CD14-positive monocyte (primary cell): ENCODE results near the gene DOK6. TPM values are rescaled to one million over a fixed set of nuclear protein-coding genes. Genes with fewer than 3 reads are reported as not detected.
"Not testable (repeated sequence)": the region's sequence is repeated elsewhere in the genome, so short reads cannot be mapped to it uniquely, and the experiment has no call there.

Experiments used
- DNase-seq, 3 donors: peaks; one replicate each; pipeline ENCODE4 v3.0.0-alpha.2; 2011 to 2022
- H2AFZ ChIP-seq: 2 replicates; pipeline ENCODE4 v1.6.0; 2012; ENCODE audit warnings: mild to moderate bottlenecking, low read depth, low read length, inconsistent platforms; ENCODE audit not compliant: insufficient read depth, poor library complexity, severe bottlenecking
- H3K27ac ChIP-seq, 2 donors: 1 replicate in 1 of 2; 2 replicates in 1 of 2; pipeline ENCODE4 v1.5.1; 2012 to 2013; ENCODE audit warnings: low read length in 2 of 2, control low read depth in 1 of 2, inconsistent platforms in 1 of 2, low read depth in 1 of 2, mild to moderate bottlenecking in 1 of 2
- H3K27me3 ChIP-seq, 2 donors: one replicate each; pipeline versions ENCODE4 v1.6.0 to v1.6.1; 2011 to 2013; ENCODE audit warnings: low read length in 2 of 2; ENCODE audit not compliant: control insufficient read depth in 2 of 2, insufficient read depth in 2 of 2
- H3K36me3 ChIP-seq, 2 donors: replicated peaks in 1 of 2; 1 replicate in 1 of 2; 2 replicates in 1 of 2; pipeline versions ENCODE4 v1.5.1 to v1.6.1; 2012 to 2013; ENCODE audit warnings: low read length in 2 of 2, control low read depth in 1 of 2, inconsistent platforms in 1 of 2, mild to moderate bottlenecking in 1 of 2; ENCODE audit not compliant: insufficient read depth in 2 of 2, control insufficient read depth in 1 of 2
- H3K4me1 ChIP-seq, 2 donors: 1 replicate in 1 of 2; 2 replicates in 1 of 2; pipeline versions ENCODE4 v1.5.1 to v1.6.1; 2012 to 2013; ENCODE audit warnings: low read length in 2 of 2, control low read depth in 1 of 2, inconsistent platforms in 1 of 2, mild to moderate bottlenecking in 1 of 2, moderate library complexity in 1 of 2; ENCODE audit not compliant: insufficient read depth in 2 of 2, control insufficient read depth in 1 of 2
- H3K4me2 ChIP-seq: replicated peaks from 2 replicates; pipeline ENCODE3; 2012; ENCODE audit warnings: low read length, moderate library complexity, mild to moderate bottlenecking; ENCODE audit not compliant: poor library complexity, severe bottlenecking; ENCODE audit errors: extremely low read depth
- H3K4me3 ChIP-seq, 3 experiments: fragments of 200-600 bp in 1 of 3; sonication (generic) in 1 of 3; replicated peaks in 1 of 3; 1 replicate in 2 of 3; 2 replicates in 1 of 3; pipeline ENCODE4 v1.5.1; 2011 to 2013; ENCODE audit warnings: low read length in 3 of 3, mild to moderate bottlenecking in 3 of 3, control low read depth in 2 of 3, low read depth in 2 of 3, inconsistent platforms in 1 of 3, moderate library complexity in 1 of 3
- H3K79me2 ChIP-seq: 2 replicates; pipeline ENCODE4 v1.6.0; 2012; ENCODE audit warnings: mild to moderate bottlenecking, control low read depth, inconsistent platforms, low read length, moderate library complexity; ENCODE audit not compliant: insufficient read depth
- H3K9ac ChIP-seq: 2 replicates; pipeline ENCODE4 v1.6.0; 2017; ENCODE audit warnings: low read length, mild to moderate bottlenecking; ENCODE audit not compliant: insufficient read depth, poor library complexity, severe bottlenecking
- H3K9me3 ChIP-seq, 2 donors: replicated peaks in 1 of 2; 1 replicate in 1 of 2; 2 replicates in 1 of 2; pipeline versions ENCODE4 v1.5.1 to v1.6.1; 2012 to 2013; ENCODE audit warnings: low read length in 2 of 2, control low read depth in 1 of 2; ENCODE audit not compliant: control insufficient read depth in 1 of 2, insufficient read depth in 1 of 2
- H4K20me1 ChIP-seq: 2 replicates; pipeline ENCODE4 v1.6.0; 2012; ENCODE audit warnings: mild to moderate bottlenecking, low read length, control low read depth, moderate library complexity; ENCODE audit not compliant: insufficient read depth
- H3K27ac Mint-ChIP-seq, 7 donors: one replicate each; pipeline ENCODE4 v1.8.0; 2020; ENCODE audit warnings: mild to moderate bottlenecking in 7 of 7, mixed read lengths in 7 of 7, moderate library complexity in 6 of 7, inconsistent platforms in 2 of 7
- H3K27me3 Mint-ChIP-seq, 3 donors: one replicate each; pipeline ENCODE4 v1.8.0; 2021 to 2022; ENCODE audit warnings: low read depth in 3 of 3, mild to moderate bottlenecking in 3 of 3, mixed read lengths in 3 of 3, moderate library complexity in 3 of 3, inconsistent platforms in 1 of 3
- H3K36me3 Mint-ChIP-seq, 2 donors: one replicate each; pipeline ENCODE4 v1.8.0; 2020; ENCODE audit warnings: mixed read lengths in 2 of 2, inconsistent platforms in 1 of 2, mild to moderate bottlenecking in 1 of 2
- H3K4me1 Mint-ChIP-seq: one replicate; pipeline ENCODE4 v1.8.0; 2020; ENCODE audit warnings: mild to moderate bottlenecking, mixed read lengths
- H3K4me3 Mint-ChIP-seq, 2 donors: one replicate each; pipeline ENCODE4 v1.8.0; 2020; ENCODE audit warnings: mild to moderate bottlenecking in 2 of 2, mixed read lengths in 2 of 2, moderate library complexity in 1 of 2
- H3K9me3 Mint-ChIP-seq, 7 donors: one replicate each; pipeline ENCODE4 v1.8.0; 2020 to 2022; ENCODE audit warnings: mixed read lengths in 7 of 7, mild to moderate bottlenecking in 6 of 7, moderate library complexity in 6 of 7, inconsistent platforms in 2 of 7
- WGBS: methylation state at CpG from one replicate; pipeline ENCODE4 v1.1.5; 2013; ENCODE audit warnings: missing lambda C conversion rate; ENCODE audit not compliant: insufficient coverage; 5-methylcytosine and 5-hydroxymethylcytosine counted together
- intact Hi-C, 2 donors: fragments of 100-400 bp; cut with micrococcal nuclease; formaldehyde crosslinking; loops; one replicate each; pipeline versions ENCODE4 v1.15.0 to v1.15.1; 2023
- polyA plus RNA-seq, 3 donors: library from polyadenylated mRNA; depleted of rRNA in 1 of 3; unstranded in 2 of 3; stranded (reverse) in 1 of 3; fragments of 300-500 nt in 2 of 3; fragments of >200 nt in 1 of 3; fragmentation: Illumina TruSeq in 2 of 3; gene quantifications; 1 replicate in 2 of 3; 2 replicates in 1 of 3; pipeline ENCODE4 v1.2.3, GENCODE V29; 2012 to 2021
- TF ChIP-seq, protein P1 (sequence below): fragments of 200-600 bp; IDR thresholded peaks from one replicate; pipeline ENCODE4 v1.8.0; 2022; ENCODE audit warnings: antibody characterized with exemption, mild to moderate bottlenecking

DOK6 gene
- polyA plus RNA-seq, 3 donors = not detected

GRCh38 chr18:69854455-69854854, 453.8 kb downstream of the DOK6 start:
- TF ChIP-seq, protein P1, sequence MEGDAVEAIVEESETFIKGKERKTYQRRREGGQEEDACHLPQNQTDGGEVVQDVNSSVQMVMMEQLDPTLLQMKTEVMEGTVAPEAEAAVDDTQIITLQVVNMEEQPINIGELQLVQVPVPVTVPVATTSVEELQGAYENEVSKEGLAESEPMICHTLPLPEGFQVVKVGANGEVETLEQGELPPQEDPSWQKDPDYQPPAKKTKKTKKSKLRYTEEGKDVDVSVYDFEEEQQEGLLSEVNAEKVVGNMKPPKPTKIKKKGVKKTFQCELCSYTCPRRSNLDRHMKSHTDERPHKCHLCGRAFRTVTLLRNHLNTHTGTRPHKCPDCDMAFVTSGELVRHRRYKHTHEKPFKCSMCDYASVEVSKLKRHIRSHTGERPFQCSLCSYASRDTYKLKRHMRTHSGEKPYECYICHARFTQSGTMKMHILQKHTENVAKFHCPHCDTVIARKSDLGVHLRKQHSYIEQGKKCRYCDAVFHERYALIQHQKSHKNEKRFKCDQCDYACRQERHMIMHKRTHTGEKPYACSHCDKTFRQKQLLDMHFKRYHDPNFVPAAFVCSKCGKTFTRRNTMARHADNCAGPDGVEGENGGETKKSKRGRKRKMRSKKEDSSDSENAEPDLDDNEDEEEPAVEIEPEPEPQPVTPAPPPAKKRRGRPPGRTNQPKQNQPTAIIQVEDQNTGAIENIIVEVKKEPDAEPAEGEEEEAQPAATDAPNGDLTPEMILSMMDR = no peak
- Mint-ChIP-seq H3K27me3 (peaks cover 0 to 3% (median 2%) of the 10 kb centered on the region in 3 donors), H3K4me3 (no peak overlapping the region), H3K27ac (no peak overlapping the region), H3K9me3 (peaks cover 0 to 9% (median 4%) of the 10 kb centered on the region in 7 donors), H3K36me3 (no peaks in the 10 kb centered on the region), H3K4me1 (no peaks in the 10 kb centered on the region)
- no CpG with 5 or more reads among the region's 1 CpG for WGBS
- Histone ChIP-seq H3K4me2 (no peak overlapping the region), H3K4me3 (no peak overlapping the region), H3K4me1 (no peaks in the 10 kb centered on the region), H3K27ac (no peak overlapping the region), H2AFZ (no peak overlapping the region), H3K9me3 (peaks cover 0 to 3% of the 10 kb centered on the region in 2 donors), H3K9ac (no peak overlapping the region), H3K36me3 (no peaks in the 10 kb centered on the region), H3K79me2 (no peaks in the 10 kb centered on the region), H4K20me1 (no peaks in the 10 kb centered on the region), H3K27me3 (no peaks in the 10 kb centered on the region)
- no peak for DNase-seq
- intact Hi-C loops = no loop called here

DNA sequence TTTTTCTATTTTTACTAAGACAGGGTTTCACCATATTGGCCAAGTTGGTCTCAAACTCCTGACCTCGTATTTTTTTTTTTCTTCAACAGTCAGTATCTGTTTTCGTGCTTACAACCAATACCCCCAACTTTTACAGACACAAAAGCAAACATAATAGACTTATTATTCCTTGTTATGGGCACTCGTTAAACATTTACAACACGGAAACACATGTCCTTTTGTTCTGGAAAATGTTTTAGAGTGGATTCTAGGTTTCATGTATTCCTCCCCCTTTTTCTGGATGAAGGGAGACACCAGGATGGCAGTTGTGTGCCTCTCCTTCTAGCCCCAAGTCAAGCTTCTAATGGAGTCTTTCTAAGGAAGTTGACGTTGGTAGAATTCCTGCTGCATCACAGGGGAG, 458.2 kb downstream of the DOK6 start:
- H3K9ac ChIP-seq = no peak overlapping the region
- Mint-ChIP-seq H3K27me3 (peaks cover 0 to 6% (median 0%) of the 10 kb centered on the region in 3 donors), H3K27ac (no peak overlapping the region)

GRCh38 chr18:69864802-69865201, 464.1 kb downstream of the DOK6 start:
- H3K36me3 ChIP-seq = not testable (repeated sequence)

More for the DNA sequence above, 458.2 kb downstream of the DOK6 start:
- Histone ChIP-seq H2AFZ (no peak overlapping the region), H3K27ac (no peak overlapping the region), H3K4me1 (no peaks in the 10 kb centered on the region), H3K4me2 (no peak overlapping the region), H3K79me2 (no peaks in the 10 kb centered on the region), H3K4me3 (no peak overlapping the region), H3K36me3 (no peaks in the 10 kb centered on the region), H3K9me3 (peaks cover 0 to 3% of the 10 kb centered on the region in 2 donors), H4K20me1 (no peaks in the 10 kb centered on the region), H3K27me3 (no peaks in the 10 kb centered on the region)
- TF ChIP-seq, protein P1 = no peak
- Mint-ChIP-seq H3K4me1 (no peaks in the 10 kb centered on the region), H3K4me3 (no peak overlapping the region), H3K36me3 (no peaks in the 10 kb centered on the region), H3K9me3 (peaks cover 0 to 10% (median 3%) of the 10 kb centered on the region in 7 donors)
- intact Hi-C loops = no loop called here
- no CpG with 5 or more reads among the region's 5 CpGs for WGBS
- no peak for DNase-seq

More at GRCh38 chr18:69864802-69865201, 464.1 kb downstream of the DOK6 start:
- DNase-seq, H3K9ac ChIP-seq, H3K4me1 Mint-ChIP-seq, H3K4me2 ChIP-seq, H3K27me3 Mint-ChIP-seq, H3K27ac ChIP-seq, H2AFZ ChIP-seq, H3K4me1 ChIP-seq, intact Hi-C loops, H3K4me3 ChIP-seq, H4K20me1 ChIP-seq, H3K36me3 Mint-ChIP-seq, H3K4me3 Mint-ChIP-seq, H3K27ac Mint-ChIP-seq, H3K9me3 Mint-ChIP-seq, H3K27me3 ChIP-seq, H3K79me2 ChIP-seq, H3K9me3 ChIP-seq: not testable (repeated sequence)
- no CpG with 5 or more reads among the region's 6 CpGs for WGBS
